Measurements from ENCODE around the gene COL8A2. TPM values are rescaled to one million over a fixed set of nuclear protein-coding genes. Genes with fewer than 3 reads are reported as not detected.

The COL8A2 gene
- total RNA-seq, 4 donors from 2014 or later, result 0.83 to 1.3 (median 1.1) TPM

- Histone ChIP-seq H3K27ac (no peak overlapping the region), H3K4me3 (no peak overlapping the region)
- peak in 2 of 3 donors; percentile 13 to 43 for DNase-seq
These were observed 39.1 kb downstream of the COL8A2 start for GRCh38 chr1:36085686-36086526.

DNA sequence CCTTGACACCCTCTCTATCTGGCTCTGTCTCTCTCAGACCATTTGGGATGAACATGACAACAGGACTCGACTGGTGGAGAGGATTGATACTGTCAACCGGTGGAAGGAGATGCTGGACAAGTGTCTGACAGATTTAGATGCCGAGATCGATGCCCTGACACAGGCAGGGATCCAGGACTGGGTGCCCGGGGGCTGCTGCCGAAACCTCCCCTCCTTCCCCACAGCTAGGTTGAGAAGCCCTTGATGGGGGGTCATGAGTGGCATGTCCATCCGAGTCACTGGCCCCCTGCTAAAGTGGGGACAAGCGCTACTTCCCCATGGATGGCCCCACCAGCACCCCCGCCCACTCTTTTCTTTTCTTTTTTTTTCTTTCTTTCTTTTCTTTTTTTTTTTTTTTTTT lies 39.9 kb downstream of the COL8A2 start:
- H3K4me1 ChIP-seq, result peaks cover 0 to 25% (median 14%) of the 10 kb centered on the region in 4 donors
- peak in 1 of 3 donors; percentile 8 for DNase-seq
- H3K9me3 ChIP-seq, result no peaks in the 10 kb centered on the region
- H3K36me3 ChIP-seq, result no peaks in the 10 kb centered on the region
- H3K27ac ChIP-seq, result no peak overlapping the region
- no peaks in the 10 kb centered on the region for H3K27me3 ChIP-seq
- H3K4me3 ChIP-seq, result no peak overlapping the region
- TF ChIP-seq POLR2A (IDR thresholded peaks at IDR 0.05) (no peak), CTCF (IDR thresholded peaks at IDR 0.05) (no peak)

More at GRCh38 chr1:36085686-36086526, 39.1 kb downstream of the COL8A2 start:
- H3K36me3 ChIP-seq, result peaks cover 0 to 4% (median 0%) of the 10 kb centered on the region in 3 donors
- peaks cover 0 to 33% (median 14%) of the 10 kb centered on the region in 4 donors for H3K4me1 ChIP-seq
- no peak for TF ChIP-seq POLR2A (IDR thresholded peaks at IDR 0.05)
- no peak for TF ChIP-seq CTCF (IDR thresholded peaks at IDR 0.05)
- no peaks in the 10 kb centered on the region for H3K27me3 ChIP-seq
- no peaks in the 10 kb centered on the region for H3K9me3 ChIP-seq

- DNase-seq, result peak in 1 of 3 donors; percentile 9
- peak overlapping the region in 3 of 4 donors; percentile 14 to 47 (median 47) for H3K4me3 ChIP-seq
- H3K9me3 ChIP-seq, result no peaks in the 10 kb centered on the region
- no peak overlapping the region for H3K27ac ChIP-seq
- peaks cover 0 to 20% (median 12%) of the 10 kb centered on the region in 4 donors for H3K4me1 ChIP-seq
- H3K27me3 ChIP-seq, result no peaks in the 10 kb centered on the region
- TF ChIP-seq POLR2A (IDR thresholded peaks at IDR 0.05) (no peak), CTCF (IDR thresholded peaks at IDR 0.05) (no peak)
- H3K36me3 ChIP-seq, result no peaks in the 10 kb centered on the region
These were observed 40.4 kb downstream of the COL8A2 start for GRCh38 chr1:36084497-36085115.

DNA sequence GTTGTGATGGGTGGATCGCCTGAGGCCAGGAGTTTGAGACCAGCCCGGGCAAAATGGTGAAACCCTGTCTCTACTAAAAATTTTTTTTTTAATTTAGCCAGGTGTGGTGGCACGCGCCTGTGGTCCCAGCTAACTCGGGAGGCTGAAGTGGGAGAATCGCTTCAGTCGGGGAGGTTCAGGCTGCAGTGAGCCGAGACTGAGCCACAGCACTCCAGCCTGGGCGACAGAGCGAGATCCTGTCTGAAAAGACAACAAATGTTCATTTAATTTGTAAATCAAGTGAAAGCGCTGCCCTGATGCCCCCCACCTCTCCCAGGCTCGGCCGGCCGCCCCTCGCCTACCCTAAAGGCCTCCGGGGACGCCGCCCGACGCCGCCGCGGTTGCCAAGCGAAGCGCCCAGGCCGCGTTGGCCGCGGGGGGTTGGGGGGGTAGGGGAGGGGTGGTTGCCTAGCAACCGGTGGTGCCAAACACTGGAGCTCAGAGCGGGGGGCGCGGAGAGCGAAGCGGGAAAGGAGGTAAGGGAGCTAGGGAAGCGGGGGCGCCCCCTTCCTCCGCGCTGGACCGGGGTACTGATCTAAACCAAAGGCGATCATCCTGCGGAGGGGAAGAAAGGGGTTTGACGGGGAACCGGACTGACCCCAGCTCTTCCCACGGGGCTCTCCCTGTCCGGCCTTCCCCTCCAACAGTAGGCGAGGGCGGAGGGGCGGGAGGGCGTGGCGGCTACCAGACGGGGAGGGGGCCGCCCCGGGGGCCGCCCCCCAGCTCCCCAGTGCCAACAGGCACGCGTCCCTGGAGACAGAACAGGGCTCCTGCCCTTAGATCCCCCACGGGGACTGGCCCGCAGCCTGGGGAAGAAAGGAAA lies 41.2 kb downstream of the COL8A2 start, which contains the start of gene TEKT2:
TEKT2 (plus strand) TSS at position 460 of the 862 bp plus-strand sequence. CDS start 828 bp downstream, outside the sequence.
- TF ChIP-seq CTCF (IDR thresholded peaks at IDR 0.05) (no peak), POLR2A (IDR thresholded peaks at IDR 0.05) (no peak)
- Histone ChIP-seq H3K27me3 (no peaks in the 10 kb centered on the region), H3K9me3 (no peaks in the 10 kb centered on the region), H3K4me3 (peak within 1 kb of the TSS; percentile 14 to 47 (median 37)), H3K27ac (no peak within 1 kb of the TSS), H3K4me1 (peaks cover 0 to 16% (median 9%) of the 10 kb centered on the region in 4 donors), H3K36me3 (no peaks in the 10 kb centered on the region)
- peak in 2 of 3 donors; percentile 15 to 51 for DNase-seq

- H3K27me3 ChIP-seq, result no peaks in the 10 kb centered on the region
- no peak overlapping the region for H3K4me3 ChIP-seq
- no peaks in the 10 kb centered on the region for H3K9me3 ChIP-seq
- peaks cover 0 to 12% (median 6%) of the 10 kb centered on the region in 4 donors for H3K4me1 ChIP-seq
- no peak overlapping the region for H3K27ac ChIP-seq
- no peaks in the 10 kb centered on the region for H3K36me3 ChIP-seq
- no peak for DNase-seq
- TF ChIP-seq POLR2A (IDR thresholded peaks at IDR 0.05) (no peak), CTCF (IDR thresholded peaks at IDR 0.05) (no peak)
These were observed 41.8 kb downstream of the COL8A2 start for GRCh38 chr1:36083219-36083618.
